ENCODE data around the gene TMEM126A.
"Not testable (repeated sequence)": the region's sequence is repeated elsewhere in the genome, so short reads cannot be mapped to it uniquely, and the experiment has no call there.

TMEM126A gene

DNA sequence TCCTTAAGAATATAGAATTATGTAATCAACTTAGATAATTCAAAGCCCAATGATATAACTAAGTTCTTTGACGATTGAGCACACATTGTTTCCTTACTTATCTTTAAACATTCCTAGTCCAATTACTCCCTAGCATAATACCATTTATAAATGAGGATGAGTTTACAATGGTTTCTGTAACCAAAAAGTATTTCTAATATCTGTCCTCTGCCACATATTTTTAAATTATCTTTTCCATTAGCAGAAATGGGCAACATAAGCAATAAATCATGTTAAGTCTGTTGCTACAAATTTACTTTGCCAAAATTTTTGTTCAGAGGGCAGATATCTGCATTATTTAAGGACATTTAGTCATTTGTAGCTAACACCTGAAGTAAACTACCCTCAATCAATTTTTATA, 10.4 kb downstream of the TMEM126A start:
- DNase-seq (ENCODE audit: low spot score): no peak

DNA sequence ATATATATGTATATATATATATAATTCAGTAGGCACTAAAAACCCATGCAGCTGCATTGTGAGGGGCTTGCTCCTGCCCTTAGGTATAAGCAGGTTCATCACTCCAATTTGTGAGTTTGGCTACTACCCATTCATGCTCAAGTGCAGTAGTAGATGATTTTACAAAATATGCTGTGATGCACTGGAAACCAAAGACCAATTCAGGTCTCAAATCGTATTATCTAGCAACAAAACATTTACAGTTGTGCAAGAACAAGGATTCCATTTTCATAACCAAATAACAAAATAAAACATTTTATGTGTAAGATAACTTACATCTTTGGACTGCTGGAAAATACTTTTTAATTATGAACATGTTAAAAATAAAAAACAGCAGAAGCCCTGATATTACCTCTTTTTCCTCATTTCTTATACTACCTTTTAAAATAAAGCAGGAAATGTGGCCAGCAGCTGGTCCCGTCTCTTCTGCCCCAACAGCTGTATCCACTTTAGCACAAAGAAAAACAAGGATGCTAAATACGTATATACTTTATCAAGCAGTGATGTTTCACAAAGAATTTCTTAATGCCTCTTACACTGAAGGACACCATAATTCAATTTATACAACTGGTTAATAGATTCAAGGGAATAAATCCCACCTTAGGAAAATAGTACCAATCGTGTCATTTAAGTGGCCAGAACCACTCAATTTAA, 14.4 kb downstream of the TMEM126A start:
- no peak for DNase-seq (ENCODE audit: low spot score)

DNA sequence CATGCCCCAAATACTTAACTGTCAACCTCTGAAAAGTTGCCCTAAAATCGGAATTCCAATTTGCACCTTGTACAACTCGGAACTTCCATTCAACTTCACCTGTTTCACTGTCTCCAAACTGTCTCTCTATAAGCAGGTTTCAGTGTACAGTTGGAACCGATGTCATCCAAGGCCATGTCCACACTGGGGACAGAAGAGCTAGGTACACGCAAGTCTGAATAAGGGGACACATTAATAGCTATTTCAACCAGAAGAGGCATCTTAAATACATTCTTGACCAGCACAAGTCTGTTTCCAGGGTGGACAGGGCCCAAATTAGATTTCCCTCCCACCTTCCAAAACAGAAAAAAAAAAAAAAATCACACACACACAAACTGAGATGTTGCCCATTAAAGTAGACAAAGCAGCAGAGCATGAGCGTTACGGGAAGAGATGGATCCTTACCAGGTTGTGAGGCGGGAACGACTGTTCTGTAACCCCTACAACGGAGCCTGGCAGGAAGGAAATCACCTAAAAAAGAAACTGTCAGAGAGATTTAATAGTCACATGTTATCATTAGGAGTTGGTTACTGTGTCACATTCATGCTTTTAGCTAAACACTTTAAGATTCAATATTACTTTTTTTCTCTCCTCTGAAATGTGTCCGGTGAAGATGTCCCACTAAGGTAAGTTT, 15.4 kb downstream of the TMEM126A start:
- peak; percentile 29 for DNase-seq (ENCODE audit: low spot score)

DNA sequence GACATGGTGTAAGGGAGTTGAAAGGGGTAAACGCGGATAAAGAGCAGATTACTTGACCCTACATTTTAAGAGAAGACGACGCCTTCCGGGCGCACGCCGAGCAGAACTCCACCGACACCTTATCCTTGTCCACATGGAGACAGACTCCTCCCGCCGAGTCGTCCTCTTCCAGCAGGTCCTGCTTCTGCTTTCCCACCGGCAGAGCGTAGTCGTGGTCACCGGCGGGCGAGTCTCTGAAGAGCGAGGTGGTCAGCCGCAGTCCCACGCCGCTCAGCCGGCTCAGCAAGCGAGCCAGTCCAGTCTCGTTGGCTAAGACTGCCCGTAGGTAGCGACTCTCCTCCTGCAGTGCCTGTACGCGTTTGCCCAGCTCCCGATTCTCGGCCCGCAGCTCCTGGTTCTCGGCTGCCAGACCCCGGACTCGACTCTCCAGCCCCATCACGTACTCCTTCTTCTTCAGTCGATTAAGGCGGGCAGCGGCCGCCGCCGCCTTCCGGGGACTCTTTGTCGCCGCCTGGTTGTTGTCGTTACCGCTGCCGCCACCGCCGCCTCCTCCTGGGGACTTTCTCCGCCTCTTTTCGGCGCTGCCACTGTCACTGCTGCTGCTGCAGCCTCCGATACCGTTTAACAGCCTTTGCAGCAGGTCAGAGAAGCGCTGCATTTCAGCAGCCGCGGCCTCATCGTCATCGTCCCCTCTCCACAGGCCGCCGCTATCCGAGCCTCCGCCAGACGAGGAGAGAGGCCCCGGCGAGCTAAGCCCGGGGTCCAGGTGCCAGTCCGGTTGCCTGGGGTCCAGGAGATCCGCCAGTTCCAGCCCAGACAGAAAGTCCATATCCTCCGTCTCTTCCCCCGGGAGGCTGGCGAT, 16.2 kb downstream of the TMEM126A start:
- DNase-seq (ENCODE audit: low spot score): peak; percentile 87

DNA sequence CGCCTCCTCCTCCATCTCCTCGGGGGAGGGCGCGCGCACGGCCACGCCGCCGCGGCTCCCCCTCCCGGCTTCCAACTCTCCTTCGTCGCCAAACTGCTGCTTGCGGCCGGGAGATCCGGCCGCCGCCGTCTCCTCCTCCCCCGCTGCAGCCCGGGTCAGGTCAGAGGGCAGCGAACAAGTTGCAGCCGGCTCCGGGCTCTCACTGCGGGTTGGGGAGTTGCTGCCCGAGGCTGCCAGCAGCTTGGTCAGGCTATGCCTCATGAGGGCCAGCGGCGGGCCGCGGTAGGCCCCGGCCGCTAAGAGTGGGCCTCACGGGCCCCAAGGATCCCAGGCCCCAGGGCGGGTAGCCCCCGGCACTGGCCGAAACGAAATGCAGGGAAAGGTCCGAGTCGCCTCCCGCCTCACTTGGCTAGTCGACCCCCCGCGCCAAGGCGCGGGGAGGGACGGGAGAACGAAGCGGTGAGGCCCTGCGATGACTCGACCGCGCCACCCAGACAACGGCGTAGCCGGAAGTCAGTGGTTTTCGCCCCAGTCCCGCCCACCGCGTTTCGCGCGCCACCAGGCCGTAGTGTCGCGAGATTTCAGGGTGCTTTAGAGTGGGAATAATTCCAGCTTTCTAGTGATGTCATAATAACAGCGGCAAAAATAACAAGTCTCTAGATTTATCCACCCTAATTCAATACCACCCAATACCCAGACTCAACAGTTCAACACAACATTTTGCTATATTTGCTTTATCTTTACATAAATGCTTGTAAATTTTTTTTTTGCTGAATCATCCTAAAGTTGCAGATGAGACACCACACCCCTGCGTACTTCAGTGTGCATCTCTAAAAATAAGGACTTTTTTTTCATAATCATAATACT, 17.1 kb downstream of the TMEM126A start, which contains the start of gene CREBZF:
CREBZF (minus strand) TSS at position 515 of the 867 bp plus-strand sequence; CDS start at position 261, 254 bp downstream.
- DNase-seq (ENCODE audit: low spot score): peak; percentile 95

DNA sequence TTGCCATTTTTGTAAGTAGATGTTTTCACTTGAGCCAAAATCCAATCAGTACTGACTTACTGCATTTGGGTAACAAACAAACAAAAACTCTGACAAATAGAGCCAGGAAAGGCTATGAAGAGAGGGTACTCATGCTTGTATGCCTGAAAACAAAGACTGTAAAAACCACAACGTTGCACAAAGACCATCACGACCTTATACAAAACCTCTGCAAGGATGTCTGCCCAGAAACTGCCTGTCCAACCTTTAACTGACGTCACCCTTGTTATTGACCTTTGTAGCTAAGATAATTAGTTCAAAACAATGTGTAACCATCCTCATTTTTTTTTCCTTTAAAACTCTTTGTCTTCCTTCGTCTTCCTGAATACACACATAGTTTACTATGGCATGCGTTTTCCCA, 18.0 kb downstream of the TMEM126A start:
- DNase-seq (ENCODE audit: low spot score): no peak

DNA sequence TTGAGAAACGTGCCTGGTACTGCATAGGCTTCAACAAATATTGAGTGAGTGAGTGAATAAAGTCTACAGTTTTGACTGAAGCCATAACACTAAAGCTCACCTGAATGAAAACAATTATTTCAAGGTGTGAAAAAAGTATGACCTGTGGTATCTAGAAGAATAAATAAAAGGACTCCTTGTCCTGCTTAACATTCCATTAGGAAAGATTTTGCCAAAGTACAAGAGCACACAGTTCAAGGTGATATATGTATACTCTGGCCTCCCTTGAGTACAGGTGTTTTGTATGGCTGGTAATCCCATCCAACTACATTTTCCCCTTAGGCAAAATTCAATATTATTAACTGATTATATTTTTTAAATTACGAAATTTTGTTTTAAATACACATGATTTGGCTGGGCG, 18.9 kb downstream of the TMEM126A start:
- no peak for DNase-seq (ENCODE audit: low spot score)

DNA sequence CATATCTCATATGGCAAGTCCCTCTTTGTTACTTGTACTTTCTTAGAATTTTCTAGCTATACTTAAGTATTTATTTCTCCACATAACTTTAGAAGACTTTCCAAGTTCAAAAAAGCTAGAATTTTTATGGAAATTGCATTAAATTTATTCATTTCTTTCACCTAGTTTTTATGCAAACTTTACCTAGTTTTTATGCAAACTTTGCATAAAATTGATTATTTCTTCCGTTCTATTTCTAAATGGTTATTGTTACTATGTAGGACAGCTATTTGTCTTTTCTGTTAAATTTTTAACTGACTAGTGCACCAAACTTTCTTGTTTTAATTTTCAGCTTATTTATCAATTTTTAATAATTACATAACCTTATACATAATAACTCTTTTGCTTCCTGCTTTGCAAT, 20.4 kb downstream of the TMEM126A start:
- no peak for DNase-seq (ENCODE audit: low spot score)

DNA sequence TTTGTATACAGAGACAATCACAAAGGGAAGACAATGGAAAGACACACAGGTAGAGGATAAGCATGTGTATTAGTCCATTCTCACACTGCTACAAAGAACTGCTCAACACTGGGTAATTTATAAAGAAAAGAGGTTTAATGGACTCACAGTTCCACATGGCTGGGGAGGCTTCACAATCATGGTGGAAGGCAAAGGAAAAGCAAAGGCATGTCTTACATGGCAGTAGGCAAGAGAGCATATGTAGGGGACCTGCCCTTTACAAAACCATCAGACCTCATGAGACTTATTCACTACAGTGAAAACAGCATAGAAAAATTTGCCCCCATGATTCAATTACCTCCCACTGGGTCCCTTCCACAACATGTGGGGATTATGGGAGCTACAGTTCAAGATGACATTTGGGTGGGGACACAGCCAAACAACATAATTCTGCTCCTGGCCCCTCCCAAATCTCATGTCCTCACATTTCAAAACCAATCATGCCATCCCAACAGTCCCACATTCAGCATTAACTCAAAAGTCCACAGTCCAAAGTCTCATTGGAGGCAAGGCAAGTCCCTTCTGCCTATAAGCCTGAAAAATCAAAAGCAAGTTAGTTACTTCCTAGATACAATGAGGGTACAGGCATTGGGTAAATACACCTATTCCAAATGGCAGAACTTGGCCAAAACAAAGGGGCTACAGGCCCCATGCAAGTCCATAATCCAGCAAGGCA, 23.3 kb downstream of the TMEM126A start:
- DNase-seq (ENCODE audit: low spot score): not testable (repeated sequence)

DNA sequence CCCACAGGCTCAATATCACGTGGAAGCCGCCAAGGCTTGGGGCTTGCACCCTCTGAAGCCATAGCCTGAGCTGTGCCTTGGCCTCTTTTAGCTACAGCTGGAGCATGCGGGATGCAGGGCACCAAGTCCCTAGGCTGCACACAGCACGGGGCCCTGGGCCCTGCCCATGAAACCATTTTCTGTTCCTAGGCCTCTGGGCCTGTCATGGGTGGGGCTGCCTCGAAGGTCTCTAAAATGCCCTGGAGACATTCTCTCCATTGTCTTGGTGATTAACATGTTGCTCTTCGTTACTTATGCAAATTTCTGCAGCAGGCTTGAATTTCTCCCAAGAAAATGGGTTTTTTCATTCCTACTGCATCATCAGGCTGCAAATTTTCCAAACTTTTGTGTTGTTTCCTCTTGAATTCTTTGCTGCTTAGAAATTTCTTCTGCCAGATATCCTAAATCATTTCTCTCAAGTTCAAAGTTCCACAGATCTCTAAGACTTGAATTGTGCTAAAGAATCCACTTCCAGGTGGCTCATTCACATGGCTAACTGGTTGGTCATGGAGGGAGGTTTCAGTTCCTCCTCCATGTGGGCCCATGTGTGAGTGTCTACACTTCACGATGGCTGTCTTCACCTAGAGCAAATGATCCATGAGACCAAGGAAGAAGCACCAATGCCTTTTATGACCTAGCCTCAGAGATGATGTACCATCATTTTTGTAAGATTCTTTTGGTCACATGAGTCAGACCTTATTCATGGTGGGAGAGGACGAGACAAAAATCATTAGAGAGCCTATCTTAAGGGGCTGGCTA, 24.5 kb downstream of the TMEM126A start:
- DNase-seq (ENCODE audit: low spot score): no peak

DNA sequence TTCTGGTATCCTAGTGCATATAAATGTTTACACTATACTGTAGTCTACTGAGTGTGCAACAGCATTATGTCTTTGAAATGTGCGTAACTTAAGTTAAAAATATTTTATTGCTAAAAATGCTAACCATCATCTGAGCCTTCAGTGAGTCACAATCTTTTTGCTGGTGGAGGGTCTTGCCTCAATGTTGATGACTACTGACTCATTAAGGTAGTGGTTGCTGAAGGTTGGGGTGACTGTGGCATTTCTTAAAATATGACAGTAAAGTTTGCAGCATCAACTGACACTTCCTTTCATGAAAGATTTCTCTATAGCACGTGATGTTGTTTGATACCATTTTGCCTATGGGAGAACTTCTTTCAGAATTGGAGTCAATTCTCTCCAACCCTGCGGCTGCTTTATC, 25.6 kb downstream of the TMEM126A start:
- no peak for DNase-seq (ENCODE audit: low spot score)

DNA sequence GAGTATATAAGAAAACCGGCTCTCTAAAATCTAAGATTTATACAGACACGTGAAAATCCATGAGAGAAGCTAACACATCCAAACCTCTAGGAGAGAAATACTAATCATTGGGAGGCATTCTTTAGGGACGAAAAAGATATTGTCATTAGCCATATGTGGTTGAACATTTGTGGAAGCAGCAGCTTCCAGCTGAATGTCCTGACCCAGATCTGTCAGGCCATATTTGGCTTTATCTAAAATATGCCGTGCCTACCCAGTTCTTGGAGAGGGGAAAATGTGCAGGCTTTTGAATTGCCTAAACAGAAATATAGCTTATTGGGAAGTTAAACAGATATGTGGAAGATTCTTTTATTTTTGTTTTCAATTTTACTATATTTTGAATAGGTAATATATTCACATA, 31.8 kb downstream of the TMEM126A start:
- no peak for DNase-seq (ENCODE audit: low spot score)

DNA sequence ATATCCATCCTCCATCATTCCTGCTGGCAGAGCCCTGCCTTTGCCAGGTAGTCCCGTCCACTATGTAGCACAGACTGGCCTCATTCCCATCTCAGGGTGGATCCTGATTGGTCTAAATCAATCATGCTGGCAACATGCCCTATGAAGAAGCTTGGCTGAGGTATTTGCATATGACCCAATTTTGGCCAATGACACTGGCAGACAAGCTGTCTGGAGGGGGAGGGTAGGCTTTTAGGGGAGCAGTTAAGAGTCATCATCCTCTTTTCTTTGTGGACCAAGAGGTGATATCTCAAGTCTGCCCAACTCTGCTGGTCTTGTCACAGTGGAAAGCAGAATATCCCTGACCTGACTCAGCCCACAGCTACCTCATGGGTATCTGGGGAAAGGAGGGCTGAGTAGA, 33.1 kb downstream of the TMEM126A start:
- DNase-seq (ENCODE audit: low spot score): no peak

DNA sequence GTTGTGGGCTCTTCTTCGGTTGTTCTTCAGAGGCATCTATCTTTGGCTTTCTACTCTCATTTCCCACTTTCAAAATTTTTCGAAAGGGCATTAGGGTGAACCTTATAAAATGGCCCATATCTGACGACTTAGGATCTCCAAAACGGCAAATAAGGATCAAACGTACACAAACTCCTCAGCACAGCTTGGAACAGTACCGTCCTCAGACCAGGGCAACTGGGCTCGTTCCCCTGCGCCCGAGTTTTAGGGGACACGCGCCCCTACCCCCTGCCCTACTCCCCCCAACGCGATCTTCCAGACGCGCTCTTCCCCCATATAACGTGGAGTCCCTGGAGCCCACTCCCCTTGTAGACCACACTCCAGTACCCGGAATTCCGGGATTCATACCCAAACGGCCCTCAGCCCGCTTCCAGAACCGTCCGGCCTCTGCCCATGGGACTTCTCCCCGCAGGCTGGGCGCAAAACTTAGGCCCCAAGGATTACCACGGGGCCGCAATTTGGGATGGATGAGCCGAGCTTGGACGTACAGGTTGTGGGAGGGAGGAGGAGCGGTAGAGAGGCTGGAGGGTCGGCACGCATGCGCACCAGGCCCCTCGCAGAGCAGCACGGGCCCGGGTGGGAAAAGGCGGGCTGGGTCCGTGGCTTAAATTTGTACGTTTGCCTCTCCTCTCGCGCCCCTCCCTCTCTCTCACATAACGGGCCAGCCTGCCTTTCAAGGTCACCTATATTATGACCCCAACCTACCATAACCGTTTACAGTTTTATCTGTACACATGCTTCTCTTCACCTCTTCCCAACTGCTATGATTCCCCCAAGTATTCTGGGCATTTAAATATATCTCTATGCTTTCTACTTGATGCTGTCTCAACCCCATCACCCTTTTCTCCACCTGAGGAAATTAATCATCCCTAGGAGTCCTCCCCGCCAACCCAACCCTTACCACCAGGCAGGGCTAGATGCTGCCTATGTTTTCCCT, 34.9 kb downstream of the TMEM126A start:
- peak; percentile 51 for DNase-seq (ENCODE audit: low spot score)

DNA sequence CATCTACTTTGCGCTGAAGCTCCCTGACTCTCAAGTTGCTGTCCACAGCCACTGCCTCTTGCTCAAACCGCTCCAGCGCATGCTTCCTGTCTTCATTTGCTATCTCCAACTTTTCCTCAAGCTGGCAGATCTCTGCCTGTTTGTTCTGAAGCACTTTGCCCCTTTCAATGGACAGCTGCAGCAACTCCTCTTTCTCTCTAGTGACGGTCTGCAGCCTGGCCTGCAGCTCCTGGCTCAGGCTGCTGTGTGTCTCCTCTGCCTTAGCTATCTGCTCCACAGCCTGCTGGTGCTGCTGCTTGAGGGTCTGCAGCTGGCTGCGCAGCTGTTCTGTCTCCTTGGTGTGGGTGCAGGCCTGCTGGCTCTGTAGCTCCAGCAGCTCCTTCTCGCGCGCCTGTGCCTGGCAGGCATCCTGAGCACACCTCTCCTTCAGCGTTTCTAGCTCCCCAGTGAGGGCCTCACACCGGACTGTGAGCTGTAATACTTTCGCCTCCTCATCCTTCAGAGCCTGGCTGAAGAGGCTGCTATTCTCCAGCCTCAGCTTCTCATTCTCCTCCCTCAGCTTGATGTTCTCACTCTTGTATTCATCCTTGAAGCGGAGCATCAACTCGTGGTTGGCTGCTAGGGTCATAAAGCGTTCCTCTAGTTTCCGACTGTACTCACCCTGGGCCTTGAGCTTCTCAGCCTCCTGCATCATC, 37.5 kb downstream of the TMEM126A start:
- DNase-seq (ENCODE audit: low spot score): no peak

DNA sequence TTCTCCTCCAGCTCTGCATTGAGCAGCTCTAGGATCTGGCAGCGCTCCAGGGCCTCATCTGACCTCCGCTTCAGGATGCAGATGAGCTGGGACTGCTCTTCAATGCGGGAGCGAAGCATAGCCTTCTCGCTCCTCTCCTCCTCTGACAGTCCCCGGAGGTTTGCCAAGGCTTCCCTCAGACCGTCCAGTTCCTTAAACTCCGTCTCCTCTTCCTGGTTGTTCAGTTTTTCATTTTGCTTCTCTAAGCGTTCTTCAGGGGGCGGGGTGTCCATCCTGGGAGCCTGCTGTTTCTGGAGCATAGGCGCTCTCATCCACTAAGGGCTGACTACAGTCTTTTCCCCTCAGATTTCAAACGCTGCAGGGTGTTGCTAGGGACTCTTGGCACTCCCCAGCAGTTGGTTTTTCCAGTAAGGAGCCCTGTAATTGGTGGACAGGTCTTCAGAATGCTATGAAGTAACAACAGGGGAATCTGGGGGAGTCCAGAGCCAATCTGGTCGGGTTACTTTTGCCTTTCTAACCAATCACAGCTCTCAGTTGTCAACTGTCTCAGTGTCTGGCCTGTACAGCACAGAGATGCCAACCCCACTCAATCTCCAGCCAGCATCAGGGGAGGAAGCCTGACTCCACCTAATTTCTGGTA, 38.2 kb downstream of the TMEM126A start, which contains the start of gene CCDC89:
CCDC89 (minus strand) TSS at position 376 of the 640 bp plus-strand sequence; CDS start at position 311, 65 bp downstream.
- DNase-seq (ENCODE audit: low spot score): no peak

DNA sequence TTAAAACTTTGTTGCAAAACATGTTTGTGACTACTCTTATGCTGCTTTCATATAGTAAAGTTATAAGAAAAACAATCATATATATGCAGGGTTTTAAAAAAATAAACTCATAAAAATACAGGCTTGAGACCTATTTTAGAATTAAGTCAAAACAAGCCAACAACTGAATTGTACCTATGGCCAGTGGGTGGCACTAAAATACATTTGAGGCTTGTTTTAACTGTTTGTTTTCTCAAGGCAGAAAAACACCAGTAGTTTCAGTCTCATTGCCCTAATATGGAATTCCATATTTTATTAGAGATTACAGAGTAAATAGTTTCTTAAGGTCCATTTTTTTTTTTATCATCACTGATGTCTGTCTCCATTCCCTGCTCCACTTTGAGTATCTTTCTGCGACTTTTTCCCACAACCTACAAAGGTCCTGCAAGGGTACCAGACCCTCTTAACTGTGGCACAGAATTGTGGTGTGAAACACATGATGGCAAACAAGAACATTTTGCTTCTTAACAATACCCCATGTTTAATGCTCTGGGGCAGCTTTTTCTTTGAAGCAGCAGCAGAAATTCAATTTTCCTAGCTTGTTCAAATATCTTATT, 46.7 kb downstream of the TMEM126A start:
- peak; percentile 43 for DNase-seq (ENCODE audit: low spot score)

Data from CD4-positive, alpha-beta T cell treated with Interleukin-15 for 4 hours (primary cell).